GM21717 (cell line): ENCODE results near the gene YWHAH.

Experiments
- ATAC-seq: cut with Tn5 transposase; IDR thresholded peaks from one replicate; pipeline ENCODE4 v1.9.1; 2021; ENCODE audit warnings: mild to moderate bottlenecking, moderate library complexity; ENCODE audit not compliant: unreplicated experiment

YWHAH gene

DNA sequence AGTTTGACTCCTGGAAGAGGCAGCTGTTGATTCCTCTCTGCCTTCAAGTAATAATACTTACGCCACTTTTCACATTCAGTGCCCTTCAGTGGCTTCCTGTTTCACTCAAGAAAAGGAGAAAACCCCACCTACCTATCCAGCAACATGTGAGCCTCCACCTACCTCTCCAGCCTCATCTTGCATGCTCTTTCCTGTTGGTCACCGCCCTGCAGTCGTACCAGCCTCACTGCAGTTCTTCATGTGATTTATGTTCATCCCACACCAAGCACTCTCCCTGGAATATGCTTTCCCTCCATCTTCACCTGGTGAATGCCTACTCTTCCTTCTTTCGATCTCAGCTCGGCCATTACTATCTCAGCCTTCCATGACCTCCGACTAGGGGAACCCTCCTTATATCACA lies 21.8 kb upstream of the YWHAH start:
- no peak for ATAC-seq

DNA sequence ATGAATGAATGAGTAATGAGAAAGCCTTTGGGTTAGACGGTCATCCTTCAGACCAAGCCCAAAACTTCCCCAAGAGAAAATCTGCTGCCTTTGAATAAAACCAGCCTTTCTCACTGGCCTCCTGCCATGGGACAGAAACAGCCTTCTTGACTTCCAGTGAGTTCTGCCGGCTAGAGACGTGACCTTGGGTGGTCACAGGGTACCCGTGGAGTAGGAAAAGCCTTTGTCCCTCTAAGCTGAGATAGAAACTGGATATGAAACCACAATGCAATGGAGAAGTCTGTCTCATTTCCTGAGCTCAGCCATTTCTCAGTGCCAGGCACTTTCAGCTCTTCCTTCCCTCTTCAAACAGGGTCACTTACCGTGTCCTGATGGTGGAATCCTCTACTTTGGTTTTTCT lies 21.2 kb upstream of the YWHAH start:
- ATAC-seq: no peak

DNA sequence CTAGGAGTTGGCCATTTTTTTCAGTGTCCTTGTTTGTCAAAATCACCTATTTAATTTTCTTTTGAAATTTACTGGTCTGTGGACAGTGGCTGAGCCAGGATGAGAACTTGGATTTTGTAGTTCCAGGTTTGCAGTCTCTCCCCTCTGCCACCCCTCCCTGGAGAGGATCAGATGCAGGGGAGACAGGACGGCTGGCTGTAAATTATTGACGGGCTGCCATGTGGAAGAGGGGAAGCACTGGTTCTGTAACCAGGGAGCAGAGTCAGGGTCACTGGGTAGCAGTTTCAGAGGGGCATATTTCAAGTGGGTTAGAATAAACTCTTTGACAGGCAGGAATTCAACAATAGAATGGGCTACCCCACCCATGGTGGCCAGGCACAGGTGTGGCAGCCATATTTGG lies 20.6 kb upstream of the YWHAH start:
- ATAC-seq: no peak

DNA sequence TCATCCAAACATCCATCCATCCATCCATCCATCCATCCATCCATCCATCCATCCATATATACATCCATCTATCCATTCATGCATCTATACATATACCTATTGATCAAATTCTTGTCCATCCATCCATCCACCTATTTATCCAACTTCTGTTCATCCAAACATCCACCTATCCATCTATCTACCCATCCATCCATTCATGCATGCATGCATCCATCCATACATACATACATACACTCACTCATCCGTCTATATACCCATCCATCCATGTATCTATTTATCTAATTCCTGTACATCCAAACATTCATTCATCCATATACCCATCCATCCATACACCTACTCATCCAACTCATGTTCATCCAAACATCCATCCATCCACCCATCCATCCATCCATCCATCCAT lies 19.3 kb upstream of the YWHAH start:
- ATAC-seq: no peak

DNA sequence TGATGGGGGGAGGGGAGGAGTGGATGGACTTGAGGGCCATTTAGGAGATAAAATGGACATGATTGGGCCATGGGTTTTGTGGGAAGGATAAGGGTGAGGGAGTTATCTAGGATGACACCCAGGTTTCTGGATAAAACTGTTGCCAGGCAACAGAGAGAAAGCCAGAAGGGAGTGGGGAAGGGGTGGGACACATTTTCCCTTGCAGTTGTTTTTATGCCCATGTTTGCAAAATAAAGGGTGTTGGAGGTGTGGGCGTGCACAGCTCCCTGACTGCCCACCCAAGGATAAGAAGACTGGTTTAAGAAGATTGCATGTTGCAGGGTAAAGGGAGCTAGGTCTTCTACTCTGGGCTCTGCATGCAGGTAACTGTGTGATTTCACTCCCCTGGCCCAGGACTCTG lies 18.3 kb upstream of the YWHAH start:
- ATAC-seq: no peak

DNA sequence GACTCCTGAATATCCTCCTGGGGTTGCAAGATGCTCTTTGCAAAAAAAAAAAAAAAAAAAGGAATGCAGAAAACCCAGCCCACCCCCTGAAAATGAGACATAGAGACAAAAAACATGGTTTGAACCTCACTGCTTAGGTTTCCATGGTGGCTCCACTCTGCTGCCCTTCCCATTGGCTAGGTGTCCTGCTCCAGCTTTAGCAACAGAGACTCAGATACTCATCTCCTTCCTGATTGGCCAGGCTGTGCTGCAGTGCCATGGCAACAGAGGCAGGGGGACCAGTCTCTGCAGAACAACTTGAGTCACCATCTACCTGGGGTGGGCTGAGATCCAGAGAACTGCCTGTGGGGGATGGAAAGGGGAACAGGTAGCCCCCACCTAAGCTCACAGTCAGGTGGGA lies 17.4 kb upstream of the YWHAH start:
- ATAC-seq: no peak

DNA sequence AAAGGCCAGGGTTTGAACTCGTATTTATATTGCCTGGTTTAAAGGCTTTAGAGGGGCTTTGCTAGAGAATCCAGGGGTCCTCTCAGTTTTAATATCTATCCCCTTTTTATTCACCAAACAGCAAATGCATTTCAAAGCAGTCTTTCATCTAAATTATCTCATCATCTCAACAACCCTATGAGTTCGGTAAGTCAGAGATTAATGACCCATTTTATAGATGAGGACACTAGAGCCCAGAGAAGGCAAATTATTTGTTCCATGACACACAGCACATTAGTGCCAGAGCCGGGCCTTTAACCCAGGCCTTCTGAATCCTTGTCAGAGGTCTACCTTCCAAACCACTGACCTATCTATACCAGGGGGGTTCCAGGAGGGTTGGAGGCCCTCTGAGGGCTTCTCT lies 16.8 kb upstream of the YWHAH start:
- no peak for ATAC-seq

DNA sequence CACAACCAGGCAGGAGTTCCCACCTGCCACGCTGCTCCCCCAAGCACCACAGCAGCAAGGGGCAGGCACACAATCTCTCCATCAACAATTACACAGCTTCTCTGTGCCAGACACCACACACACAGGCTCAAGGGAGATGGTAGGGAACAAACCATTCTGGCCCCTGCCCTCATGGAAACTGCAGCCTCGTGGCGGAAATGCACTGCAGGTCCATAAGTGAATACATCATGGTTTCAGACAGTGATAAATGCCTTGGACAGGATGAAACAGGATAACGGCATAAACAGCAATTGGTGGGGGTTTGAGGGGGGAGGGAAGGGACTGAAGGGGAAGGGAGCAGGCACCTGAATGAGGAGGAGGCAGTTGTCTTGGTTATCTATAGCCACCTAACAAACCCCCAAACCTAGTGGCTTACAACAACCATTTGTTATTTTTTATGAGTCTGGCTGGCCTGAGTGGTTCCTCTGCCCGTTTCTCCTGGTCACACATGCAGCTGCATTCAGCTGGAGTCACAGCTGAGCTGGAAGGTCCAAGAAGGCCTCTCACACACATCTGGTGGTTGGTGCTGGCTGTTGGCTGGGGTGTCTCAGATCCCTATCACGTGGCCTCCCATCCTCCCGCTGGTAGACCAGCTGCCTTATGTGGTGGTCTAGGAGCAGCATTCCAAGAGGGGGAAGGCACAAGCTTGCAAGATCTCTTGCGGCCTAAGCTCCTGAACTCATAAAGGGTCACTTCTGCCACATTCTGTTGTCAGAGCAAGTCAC lies 15.0 kb upstream of the YWHAH start:
- no peak for ATAC-seq

DNA sequence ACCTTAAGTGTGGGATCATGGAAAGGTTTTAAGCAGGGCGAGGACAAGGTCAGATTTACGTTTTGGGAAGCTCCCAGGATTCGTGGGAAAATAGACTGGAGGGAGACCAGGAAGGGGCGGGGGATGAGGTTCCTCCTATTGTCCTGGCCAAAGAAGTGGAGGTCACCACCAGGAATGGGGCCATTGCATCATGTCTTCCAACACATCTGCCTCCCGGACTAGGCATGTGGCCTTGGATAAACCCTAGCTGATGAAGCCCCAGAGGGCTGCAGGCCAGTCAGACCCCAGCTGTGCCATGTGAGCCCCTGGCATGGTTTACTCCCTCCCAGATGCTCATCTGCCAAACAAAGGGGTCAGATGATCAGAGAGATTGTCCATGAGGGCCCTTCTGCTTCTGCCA lies 11.5 kb upstream of the YWHAH start:
- ATAC-seq: no peak

DNA sequence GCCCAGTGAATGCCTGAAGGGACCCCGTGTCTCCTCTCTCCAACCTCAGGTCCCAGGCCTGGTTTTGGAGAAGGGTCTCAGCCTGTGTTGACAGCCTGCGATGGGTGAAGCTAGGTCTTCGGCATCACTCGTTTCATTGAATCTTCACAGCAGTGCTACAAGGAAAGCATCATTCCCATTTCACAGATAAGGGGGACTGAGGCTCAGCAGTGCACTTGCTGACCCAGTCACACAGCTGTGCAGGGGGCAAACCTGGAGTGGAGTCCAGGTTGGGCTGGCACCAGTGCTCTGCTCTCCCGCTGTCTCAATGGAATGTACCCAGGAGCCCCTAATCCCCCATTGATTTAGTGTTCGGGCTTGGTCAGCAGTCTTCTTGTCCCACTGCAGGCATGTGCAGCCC lies 10.9 kb upstream of the YWHAH start:
- ATAC-seq: no peak

DNA sequence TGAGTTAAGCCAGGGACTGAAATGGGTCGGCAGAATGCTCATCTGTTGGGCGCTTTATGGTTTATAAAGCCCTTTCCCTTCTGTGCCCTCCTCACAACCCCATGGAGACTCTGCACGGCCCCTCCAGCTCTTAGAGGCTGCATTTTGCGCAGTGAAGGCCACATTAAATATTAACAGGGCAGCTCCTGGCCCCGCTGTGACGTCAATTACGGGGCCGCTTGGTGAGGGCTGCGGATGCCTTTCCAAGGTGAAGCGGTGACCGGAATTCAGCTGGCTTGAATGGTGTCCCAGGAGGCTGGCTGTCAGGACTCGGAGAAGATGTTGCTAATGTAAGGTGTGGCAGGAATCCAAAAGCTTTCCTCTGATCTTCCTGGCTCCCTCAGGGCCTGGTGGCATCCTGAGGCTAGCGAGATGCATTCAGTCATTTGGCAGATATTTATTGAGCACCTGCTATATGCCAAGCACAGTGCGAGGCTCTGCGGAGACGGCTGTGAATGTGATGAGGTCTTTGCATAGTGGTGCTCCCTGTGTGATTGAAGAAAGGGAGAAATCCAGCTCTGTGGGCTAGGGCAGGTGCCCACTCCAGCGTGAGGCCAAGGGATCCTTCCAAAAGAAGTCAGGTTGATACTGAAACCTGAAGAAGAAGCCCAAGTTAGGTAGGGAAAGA lies 10.4 kb upstream of the YWHAH start:
- no peak for ATAC-seq

DNA sequence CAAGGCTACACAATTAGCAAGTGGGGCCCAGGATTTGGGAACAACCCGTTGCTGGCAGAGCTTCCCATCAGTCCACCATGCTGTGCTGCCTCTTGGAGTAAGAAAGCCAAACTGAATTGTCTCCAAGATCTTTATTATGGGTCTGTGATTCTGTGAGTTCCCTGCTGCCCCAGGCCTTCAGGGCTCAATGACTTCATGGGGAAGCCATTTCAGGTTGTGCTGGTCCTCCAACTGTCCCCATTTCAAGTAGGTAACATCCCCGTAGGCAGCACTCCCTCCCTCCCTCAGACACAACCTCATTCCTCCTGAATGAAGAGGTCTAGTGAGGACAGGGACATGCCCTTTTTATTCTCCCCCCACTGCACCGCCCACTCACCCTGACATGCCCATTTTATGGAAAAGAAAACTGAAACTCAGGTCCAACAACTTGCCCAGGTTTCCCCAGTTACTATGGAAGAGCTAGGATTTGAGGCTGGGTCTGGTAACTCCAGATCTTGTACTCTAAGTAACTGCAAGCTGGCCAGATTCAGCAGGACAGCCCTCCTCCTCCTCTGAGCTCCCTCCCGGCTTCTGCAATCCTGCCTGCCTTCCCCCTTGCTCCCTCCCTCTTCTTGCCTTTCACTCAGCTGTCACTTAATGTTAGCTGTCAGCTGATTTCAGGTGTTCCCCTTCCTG lies 8.2 kb upstream of the YWHAH start:
- no peak for ATAC-seq

DNA sequence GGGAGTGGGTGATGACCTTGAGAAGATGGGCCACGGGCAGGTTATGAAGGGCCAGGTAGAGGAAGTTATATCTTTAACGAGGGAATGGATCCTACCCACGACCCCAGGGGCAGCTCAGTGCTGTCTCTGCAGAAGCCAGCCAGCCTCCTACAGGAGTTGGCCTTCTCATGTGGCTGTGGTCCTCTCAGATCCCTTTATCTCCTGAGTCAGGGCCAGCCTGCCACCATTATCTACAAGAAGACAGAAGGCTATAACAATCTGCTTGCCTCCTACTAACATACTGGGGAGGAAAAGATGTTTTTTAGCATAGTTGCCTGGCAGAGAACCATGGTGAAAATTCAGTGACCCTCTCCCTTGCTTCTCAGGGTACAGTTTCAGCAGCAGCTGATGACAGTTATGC lies 7.0 kb upstream of the YWHAH start:
- ATAC-seq: no peak

DNA sequence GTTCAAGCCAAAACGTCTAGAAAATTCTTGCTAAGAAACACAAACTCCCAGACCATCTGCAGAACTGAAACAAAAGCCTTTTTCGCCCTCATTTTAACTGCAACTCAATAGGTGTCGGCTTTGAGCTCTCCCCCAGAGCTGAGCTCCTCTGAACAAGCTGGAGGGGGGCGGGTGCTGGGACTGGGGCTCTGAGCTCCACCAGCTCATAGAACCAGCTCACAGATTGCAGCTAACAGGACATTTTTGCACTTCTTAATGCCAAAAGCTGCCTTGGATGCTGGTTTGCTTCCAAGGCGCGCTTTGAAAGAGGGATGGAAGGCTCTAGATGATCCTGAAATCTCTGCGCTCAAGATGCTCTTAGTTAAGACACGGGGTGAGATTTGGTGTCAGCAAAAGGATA lies 6.0 kb upstream of the YWHAH start:
- no peak for ATAC-seq

DNA sequence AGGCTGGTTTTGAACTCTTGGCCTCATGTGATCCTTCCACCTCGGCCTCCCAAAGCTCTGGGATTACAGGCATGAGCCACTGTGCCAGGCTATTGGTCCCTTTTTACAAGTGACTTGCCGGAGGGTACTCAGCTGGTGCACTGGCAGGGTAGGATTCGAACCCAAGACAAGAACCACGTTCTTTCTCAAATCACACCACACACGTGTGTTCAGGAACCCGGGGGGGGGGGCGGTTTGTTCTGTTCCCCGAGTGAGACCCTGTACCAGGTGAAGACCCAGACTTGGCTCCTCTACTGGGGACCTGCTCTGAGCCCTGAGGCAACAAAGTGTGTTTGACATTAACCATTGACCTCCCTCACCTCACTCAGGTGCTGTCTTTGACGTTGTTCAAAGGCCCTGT lies 3.8 kb upstream of the YWHAH start:
- no peak for ATAC-seq

DNA sequence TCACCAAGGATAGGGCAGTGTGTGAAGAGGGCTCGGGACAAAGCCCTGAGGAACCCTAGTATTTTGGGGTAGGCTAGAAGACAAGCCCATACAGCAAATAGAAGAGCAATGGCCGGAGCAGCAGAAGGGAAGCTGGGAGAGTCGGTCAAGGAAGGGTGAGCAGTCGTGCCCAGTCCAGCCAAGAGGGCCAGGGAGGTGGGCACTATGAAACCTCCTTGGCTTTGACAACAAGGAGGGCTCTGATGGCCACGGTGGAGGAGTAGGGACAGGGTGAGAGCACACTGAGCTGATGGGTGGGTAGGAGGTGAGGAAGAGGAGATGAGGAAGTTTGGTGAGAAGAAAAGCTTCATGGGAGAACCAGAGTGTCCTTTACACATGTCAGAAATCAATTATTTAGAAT lies 2.2 kb upstream of the YWHAH start:
- ATAC-seq: no peak

DNA sequence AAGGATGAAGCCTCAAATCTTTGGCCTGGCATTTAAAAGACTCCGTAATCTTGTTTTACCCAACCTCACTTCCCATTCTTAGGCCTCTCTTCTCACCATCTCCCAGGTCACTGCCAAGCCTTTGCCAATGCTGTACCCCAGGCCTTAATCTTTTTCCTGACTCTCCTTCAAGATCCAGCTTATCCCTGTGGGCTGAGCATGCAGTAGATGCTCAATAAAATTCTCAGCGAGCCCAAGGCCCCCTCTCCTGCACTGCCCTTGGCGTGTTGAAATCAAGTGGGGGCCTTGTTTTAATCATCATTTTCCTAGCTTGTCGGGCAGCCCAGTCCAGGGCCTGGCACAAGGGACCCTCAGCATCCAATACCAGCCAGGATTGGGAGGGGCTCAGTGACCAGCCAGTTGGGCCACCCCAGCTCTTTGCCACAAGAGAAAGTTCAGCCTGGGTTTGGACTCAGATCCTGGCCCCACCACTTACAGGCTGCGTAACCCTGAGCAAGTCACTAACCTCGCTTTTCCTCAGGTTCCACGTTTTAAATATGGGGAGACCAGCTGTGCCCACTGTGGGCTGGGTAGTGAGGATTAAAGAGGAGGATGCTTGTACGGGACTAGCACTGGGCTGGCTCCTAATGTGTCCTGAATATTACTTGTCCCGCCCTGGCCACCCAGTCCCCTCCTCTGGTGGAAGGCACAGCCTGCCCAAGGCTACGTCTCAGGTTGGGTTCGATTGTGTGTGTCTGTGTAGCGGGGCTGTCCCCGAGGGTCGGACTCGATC lies 943 bp upstream of the YWHAH start:
- peak; percentile 3 for ATAC-seq

DNA sequence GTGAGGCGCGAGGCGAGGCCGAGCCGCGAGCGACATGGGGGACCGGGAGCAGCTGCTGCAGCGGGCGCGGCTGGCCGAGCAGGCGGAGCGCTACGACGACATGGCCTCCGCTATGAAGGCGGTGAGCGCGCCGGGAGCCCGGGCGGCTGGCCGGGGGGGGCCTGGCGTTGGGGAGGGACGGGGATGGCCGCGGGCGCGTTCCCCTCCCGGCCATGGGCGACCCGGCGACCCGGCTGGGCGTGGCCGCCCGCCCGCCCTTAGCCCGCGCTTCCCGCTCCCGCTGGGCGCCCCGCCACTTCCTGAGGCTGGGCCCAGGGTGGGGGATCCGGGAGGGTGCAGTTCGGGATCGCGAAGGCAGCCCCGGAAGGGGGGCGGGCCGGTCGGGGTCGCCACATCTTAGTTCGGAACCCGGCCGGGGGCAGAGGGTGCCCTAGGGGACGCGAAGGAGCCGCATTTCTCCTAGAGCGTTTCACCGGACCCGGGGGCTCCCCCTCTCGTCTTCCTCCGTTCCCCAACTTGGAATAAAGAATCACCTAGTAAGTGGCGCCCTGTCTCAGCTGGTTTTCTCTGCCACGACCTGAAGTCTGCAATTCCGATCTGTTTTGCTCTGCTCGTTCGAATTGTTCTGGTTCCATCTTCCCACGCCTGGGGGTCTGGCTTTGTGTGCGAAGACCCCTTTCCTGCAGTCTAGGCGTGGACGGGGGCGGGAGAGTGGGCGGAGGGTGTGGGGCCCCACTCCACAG lies 536 bp downstream of the YWHAH start:
- peak; percentile 11 for ATAC-seq

DNA sequence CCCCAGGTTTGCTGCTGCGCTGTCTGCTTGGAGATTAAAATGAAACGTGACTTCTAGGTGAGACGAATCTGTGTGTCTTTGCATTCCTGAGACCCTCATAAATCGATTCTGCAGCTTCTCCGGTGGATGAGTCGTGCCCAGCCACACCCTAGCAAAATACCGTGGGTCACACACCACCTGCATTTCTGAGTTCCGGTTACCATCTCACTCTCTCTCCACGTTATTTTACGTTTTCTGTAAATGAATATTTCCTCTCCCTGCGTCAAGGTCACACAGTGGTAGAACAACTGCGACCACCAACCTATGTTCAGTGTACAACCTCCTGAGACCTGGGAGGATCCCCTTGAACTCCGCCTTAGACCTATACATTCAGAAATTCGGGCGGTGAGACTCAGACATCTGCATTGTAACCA lies 1.1 kb downstream of the YWHAH start:
- peak; percentile 3 for ATAC-seq

DNA sequence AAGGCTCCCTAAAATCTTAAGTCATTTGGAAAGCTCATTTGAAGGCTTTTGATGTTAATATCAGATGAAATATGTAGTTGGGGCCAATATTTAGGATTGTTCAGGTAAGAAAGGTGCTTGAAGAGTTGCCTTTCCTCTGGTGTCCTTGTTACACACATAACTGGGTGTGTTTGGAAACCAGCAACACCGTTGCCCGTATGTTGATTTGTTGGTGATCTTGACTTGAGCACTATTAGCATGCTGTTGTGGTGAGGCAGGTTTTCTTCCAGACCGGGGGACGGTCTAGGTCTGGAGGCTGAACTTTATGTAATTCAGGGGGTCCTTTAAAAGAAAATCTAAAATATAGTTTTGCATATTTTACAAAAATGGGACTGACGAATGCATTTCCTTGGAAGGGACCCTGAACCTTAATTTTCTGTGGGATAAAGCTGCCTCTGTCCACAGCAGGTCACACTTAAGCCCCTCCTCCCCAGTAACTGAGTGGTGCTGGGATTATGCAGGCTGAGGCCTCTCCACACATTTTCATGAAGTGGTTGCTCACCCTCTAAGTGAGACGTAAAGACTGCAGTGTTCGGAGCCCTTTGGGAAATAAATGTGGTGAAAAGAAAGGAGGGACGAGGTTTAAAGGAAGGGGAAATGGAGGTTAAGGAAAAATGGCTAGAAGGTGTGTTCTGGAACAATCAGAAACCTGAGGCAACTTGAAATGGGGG lies 1.8 kb downstream of the YWHAH start:
- no peak for ATAC-seq
